Measurements from ENCODE around the gene QPCT. TPM values are rescaled to one million over a fixed set of nuclear protein-coding genes. Genes with fewer than 3 reads are reported as not detected.
A peak's percentile ranks its signal among the peaks of the same experiment; 100 is the strongest.

QPCT gene
- total RNA-seq, 1 experiment from 2014 or later, result not detected

GRCh38 chr2:37306024-37306423 is 38.4 kb upstream of the QPCT start:
- Mint-ChIP-seq H3K27me3 (ENCODE audit: low read depth) (no peaks in the 10 kb centered on the region), H3K36me3 (ENCODE audit: insufficient read depth in 1 of 3, low read depth in 3 of 3) (peaks cover 4 to 10% (median 7%) of the 10 kb centered on the region in 3 experiments; a peak in 5 of 7 replicates), H3K4me1 (peaks cover 16 to 25% of the 10 kb centered on the region in 2 experiments), H3K9me3 (no peaks in the 10 kb centered on the region), H3K4me3 (no peak overlapping the region), H3K27ac (peak overlapping the region in 1 of 3 experiments; percentile 59; a peak in 1 of 7 replicates)
- no peak for DNase-seq
- peaks cover 5% of the 10 kb centered on the region for H3K79me1 ChIP-seq (ENCODE audit: insufficient read depth, low read depth, low read length, poor library complexity, severe bottlenecking)
- H3K23ac ChIP-seq (ENCODE audit: insufficient read length, low read depth, low read length), result no peak overlapping the region
- peaks cover 2% of the 10 kb centered on the region; the same call in 1 of the 2 replicates for H3K4me1 ChIP-seq (ENCODE audit: insufficient read depth, low read length)
- no peak for TF ChIP-seq CTCF (conservative IDR thresholded peaks at IDR 0.05)
- H2BK15ac ChIP-seq (ENCODE audit: low read depth, low read length), result no peak overlapping the region
- no peak overlapping the region for H3K27ac ChIP-seq (ENCODE audit: insufficient read length, low read depth, low read length)
- no peaks in the 10 kb centered on the region for H4K20me1 ChIP-seq (ENCODE audit: control insufficient read depth, insufficient read depth, insufficient read length)
- H4K5ac ChIP-seq (ENCODE audit: insufficient read length, low read depth, low read length), result no peak overlapping the region
- no peak overlapping the region for H2BK12ac ChIP-seq (ENCODE audit: insufficient read length, low read depth, low read length)
- H3K18ac ChIP-seq (ENCODE audit: insufficient read length, low read depth, low read length), result no peak overlapping the region
- H3K14ac ChIP-seq (ENCODE audit: insufficient read depth, low read length), result no peak overlapping the region
- peaks cover 2% of the 10 kb centered on the region for H3K79me2 ChIP-seq (ENCODE audit: insufficient read depth, low read length)
- H3K27me3 ChIP-seq (ENCODE audit: insufficient read depth, low read length), result no peaks in the 10 kb centered on the region
- H3K4me2 ChIP-seq (ENCODE audit: insufficient read depth, insufficient read length, low read length), result no peak overlapping the region
- H3K4ac ChIP-seq (ENCODE audit: low read depth, low read length), result no peak overlapping the region
- H2AFZ ChIP-seq (ENCODE audit: low read length), result no peak overlapping the region
- H2BK5ac ChIP-seq (ENCODE audit: insufficient read length, low read length), result no peak overlapping the region
- no peak overlapping the region for H2BK120ac ChIP-seq (ENCODE audit: low read depth, low read length, poor library complexity, severe bottlenecking)
- H3K56ac ChIP-seq (ENCODE audit: insufficient read length, low read depth, low read length), result no peak overlapping the region
- no peak overlapping the region for H2BK20ac ChIP-seq (ENCODE audit: low read depth, low read length, poor library complexity, severe bottlenecking)
- H3T11ph ChIP-seq (ENCODE audit: low read length), result no peak overlapping the region
- no peaks in the 10 kb centered on the region for H3K9me3 ChIP-seq (ENCODE audit: control insufficient read depth, low read depth, low read length)
- no peak overlapping the region for H4K91ac ChIP-seq (ENCODE audit: insufficient read length, low read depth, low read length)
- WGBS (ENCODE audit: extremely low coverage, insufficient read length, low lambda C conversion rate), result no CpG with 5 or more reads among the region's 3 CpGs
- no peak overlapping the region for H3K9ac ChIP-seq (ENCODE audit: extremely low read depth, insufficient read length, low read length)
- H4K8ac ChIP-seq (replicated peaks; ENCODE audit: insufficient read length, low read depth, low read length), result no peak overlapping the region
- no peak overlapping the region for H2AK5ac ChIP-seq (ENCODE audit: insufficient read length, low read length)
- no peaks in the 10 kb centered on the region for H3K23me2 ChIP-seq (ENCODE audit: insufficient read length, low read depth, low read length, poor library complexity, severe bottlenecking)

Measured in H9 (cell line).